KOPT-K1 (cell line): ENCODE data around the gene EIF4G3.
"Not testable (repeated sequence)": the region's sequence is repeated elsewhere in the genome, so short reads cannot be mapped to it uniquely, and the experiment has no call there.

ENCODE experiments used
- H3K27ac ChIP-seq: fragments of 200-600 bp; sonication (generic); 2 replicates; pipeline ENCODE4 v1.5.1; 2016; ENCODE audit warnings: antibody characterized with exemption, mild to moderate bottlenecking, low read depth, low read length; ENCODE audit not compliant: poor library complexity, severe bottlenecking
- H3K36me3 ChIP-seq: fragments of 200-600 bp; sonication (generic); 2 replicates; pipeline ENCODE4 v1.5.1; 2017; ENCODE audit warnings: antibody characterized with exemption, mild to moderate bottlenecking, low read length, moderate library complexity; ENCODE audit not compliant: insufficient read depth
- H3K9me3 ChIP-seq: fragments of 200-600 bp; sonication (generic); 2 replicates; pipeline ENCODE4 v1.5.1; 2017; ENCODE audit warnings: antibody characterized with exemption, low read length, mild to moderate bottlenecking; ENCODE audit not compliant: insufficient read depth, poor library complexity, severe bottlenecking

EIF4G3 gene

GRCh38 chr1:21170837-21171236 lies 5.9 kb downstream of the EIF4G3 start:
- not testable (repeated sequence) for H3K9me3 ChIP-seq, H3K27ac ChIP-seq
- H3K36me3 ChIP-seq: peaks cover 20% of the 10 kb centered on the region

GRCh38 chr1:21168444-21168843 lies 8.3 kb downstream of the EIF4G3 start:
- no peaks in the 10 kb centered on the region for H3K9me3 ChIP-seq
- H3K27ac ChIP-seq: no peak overlapping the region
- H3K36me3 ChIP-seq: peaks cover 26% of the 10 kb centered on the region

- no peaks in the 10 kb centered on the region for H3K9me3 ChIP-seq
- no peak overlapping the region for H3K27ac ChIP-seq
- peaks cover 27% of the 10 kb centered on the region for H3K36me3 ChIP-seq
Measured at GRCh38 chr1:21165646-21166045, 11.1 kb downstream of the EIF4G3 start.

GRCh38 chr1:21165076-21165475 lies 11.6 kb downstream of the EIF4G3 start:
- H3K9me3 ChIP-seq: no peaks in the 10 kb centered on the region
- peaks cover 23% of the 10 kb centered on the region for H3K36me3 ChIP-seq
- no peak overlapping the region for H3K27ac ChIP-seq

GRCh38 chr1:21164266-21164665 lies 12.4 kb downstream of the EIF4G3 start:
- Histone ChIP-seq H3K36me3 (peaks cover 17% of the 10 kb centered on the region), H3K9me3 (no peaks in the 10 kb centered on the region), H3K27ac (no peak overlapping the region)

- Histone ChIP-seq H3K27ac (no peak overlapping the region), H3K36me3 (peaks cover 17% of the 10 kb centered on the region), H3K9me3 (no peaks in the 10 kb centered on the region)
Measured at GRCh38 chr1:21162740-21163464, 13.8 kb downstream of the EIF4G3 start.

- no peaks in the 10 kb centered on the region for H3K9me3 ChIP-seq
- H3K27ac ChIP-seq: no peak overlapping the region
- H3K36me3 ChIP-seq: peaks cover 12% of the 10 kb centered on the region
Measured at GRCh38 chr1:21161842-21162241, 14.9 kb downstream of the EIF4G3 start.

GRCh38 chr1:21160263-21160796 lies 16.4 kb downstream of the EIF4G3 start:
- H3K9me3 ChIP-seq: no peaks in the 10 kb centered on the region
- peaks cover 12% of the 10 kb centered on the region for H3K36me3 ChIP-seq
- no peak overlapping the region for H3K27ac ChIP-seq

GRCh38 chr1:21157868-21158267 lies 18.8 kb downstream of the EIF4G3 start:
- H3K36me3 ChIP-seq: peaks cover 6% of the 10 kb centered on the region
- H3K27ac ChIP-seq: no peak overlapping the region
- H3K9me3 ChIP-seq: no peaks in the 10 kb centered on the region

GRCh38 chr1:21157054-21157453 lies 19.6 kb downstream of the EIF4G3 start:
- H3K36me3 ChIP-seq: peaks cover 3% of the 10 kb centered on the region
- H3K9me3 ChIP-seq: no peaks in the 10 kb centered on the region
- H3K27ac ChIP-seq: no peak overlapping the region

- H3K27ac ChIP-seq: no peak overlapping the region
- no peaks in the 10 kb centered on the region; the same call in 1 of the 2 replicates for H3K36me3 ChIP-seq
- no peaks in the 10 kb centered on the region for H3K9me3 ChIP-seq
Measured at GRCh38 chr1:21156019-21156418, 20.7 kb downstream of the EIF4G3 start.

GRCh38 chr1:21154717-21155116 lies 22.0 kb downstream of the EIF4G3 start:
- Histone ChIP-seq H3K27ac (no peak overlapping the region), H3K36me3 (no peaks in the 10 kb centered on the region; the same call in 1 of the 2 replicates), H3K9me3 (no peaks in the 10 kb centered on the region)

GRCh38 chr1:21153388-21153787 lies 23.3 kb downstream of the EIF4G3 start:
- no peak overlapping the region for H3K27ac ChIP-seq
- peaks cover 5% of the 10 kb centered on the region for H3K36me3 ChIP-seq
- no peaks in the 10 kb centered on the region for H3K9me3 ChIP-seq

GRCh38 chr1:21152423-21153100 lies 24.1 kb downstream of the EIF4G3 start:
- Histone ChIP-seq H3K36me3 (peaks cover 10% of the 10 kb centered on the region), H3K27ac (no peak overlapping the region), H3K9me3 (no peaks in the 10 kb centered on the region)

- Histone ChIP-seq H3K27ac (no peak overlapping the region), H3K9me3 (no peaks in the 10 kb centered on the region), H3K36me3 (peaks cover 10% of the 10 kb centered on the region)
Measured at GRCh38 chr1:21149855-21150432, 26.8 kb downstream of the EIF4G3 start.
